GM12891 (cell line): ENCODE data around the gene CFAP20.

Experiments
- DNase-seq: peaks from one replicate; pipeline ENCODE4 v3.0.0; 2011; ENCODE audit warnings: low spot score; ENCODE audit not compliant: insufficient read length
- FAIRE-seq: peaks from 2 replicates; lab custom pipeline; 2011; peaks lifted over from hg19 to GRCh38; lab: Jason Lieb, UNC
- PAX5 ChIP-seq: IDR thresholded peaks from 2 replicates; pipeline ENCODE4 v1.6.1; 2011; ENCODE audit warnings: low read length, moderate library complexity, mild to moderate bottlenecking; ENCODE audit not compliant: insufficient read depth, severe bottlenecking
- POLR2A ChIP-seq: IDR thresholded peaks from 2 replicates; pipeline ENCODE4 v1.6.1; 2011; ENCODE audit warnings: low read depth, low read length, control low read depth
- POLR2AphosphoS5 ChIP-seq: IDR thresholded peaks from 2 replicates; pipeline ENCODE4 v1.6.1; 2011; ENCODE audit warnings: low read depth, low read length, control low read depth
- POU2F2 ChIP-seq: IDR thresholded peaks from 2 replicates; pipeline ENCODE4 v1.6.1; 2011; ENCODE audit warnings: low read depth, mild to moderate bottlenecking, control low read depth, low read length, moderate library complexity
- SPI1 ChIP-seq: IDR thresholded peaks from 2 replicates; pipeline ENCODE4 v1.6.1; 2011; ENCODE audit warnings: low read depth, low read length, control low read depth
- TAF1 ChIP-seq: IDR thresholded peaks from 2 replicates; pipeline ENCODE4 v1.6.1; 2011; ENCODE audit warnings: low read depth, low read length, control low read depth

CFAP20 gene

DNA sequence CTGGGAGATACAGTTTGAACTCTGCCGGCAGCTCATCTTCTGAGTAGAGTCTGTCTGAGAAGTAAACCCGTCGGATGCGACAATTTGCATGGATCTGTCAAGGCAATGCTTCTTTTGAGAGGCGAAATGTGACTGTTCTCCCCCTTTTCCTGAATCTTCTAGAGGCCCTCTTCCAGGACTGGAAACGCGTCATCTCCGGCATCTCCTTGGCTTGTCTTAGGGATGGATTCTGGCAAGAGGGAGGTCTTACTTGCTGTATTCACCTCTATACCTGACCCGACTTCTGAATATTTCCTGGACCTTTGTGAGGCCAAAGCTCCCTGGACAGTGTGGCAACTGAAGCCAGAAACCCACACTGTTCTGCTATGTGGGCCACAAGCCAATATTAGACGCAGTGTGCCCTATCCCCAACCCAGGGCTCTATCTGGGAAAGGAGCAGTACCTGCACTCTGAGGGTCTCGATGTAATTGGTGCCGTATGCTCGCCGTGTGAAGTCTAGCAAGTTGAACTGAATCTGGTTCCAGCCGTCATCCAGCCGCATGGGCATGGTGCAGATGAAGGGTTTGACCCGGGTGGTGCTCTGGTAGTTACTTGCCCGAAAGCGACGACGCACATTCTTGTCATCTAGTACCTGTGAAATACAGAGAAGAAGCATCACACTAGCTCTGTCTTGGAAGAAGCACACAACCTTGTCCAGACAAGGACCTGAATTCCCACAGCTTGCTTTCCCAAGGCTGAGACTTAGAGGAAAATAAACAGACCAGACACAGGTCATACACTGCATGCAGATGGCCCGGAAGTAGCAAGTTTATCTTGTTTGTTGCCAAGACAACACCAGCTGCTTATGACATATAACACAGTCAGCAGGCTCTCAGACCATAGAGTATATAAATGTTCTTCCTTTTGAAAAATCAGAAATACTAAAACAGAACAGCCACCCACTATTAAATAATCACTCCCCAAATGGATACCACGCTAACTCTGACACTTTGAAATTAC, 14.1 kb downstream of the CFAP20 start:
- DNase-seq, result no peak
- no peak for FAIRE-seq
- TF ChIP-seq PAX5, result no peak
- no peak for TF ChIP-seq SPI1
- no peak for TF ChIP-seq TAF1
- TF ChIP-seq POLR2AphosphoS5, result no peak
- TF ChIP-seq POU2F2, result no peak
- TF ChIP-seq POLR2A, result no peak

DNA sequence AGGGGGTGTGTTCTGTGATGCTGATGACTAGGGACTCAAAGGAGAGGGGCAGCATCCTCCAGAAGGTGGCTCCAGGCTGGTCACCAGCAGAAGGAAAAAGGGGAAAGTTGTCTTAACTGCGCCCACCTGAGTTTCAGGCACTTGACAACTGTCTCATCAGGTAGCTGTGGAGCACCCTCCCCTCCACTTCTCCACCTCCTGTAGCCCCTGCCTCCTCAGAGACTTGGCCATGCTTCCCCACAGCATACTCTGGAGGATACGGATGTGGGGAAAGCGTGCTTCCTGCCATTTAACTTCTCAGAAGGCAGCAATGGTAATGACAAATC, 17.9 kb downstream of the CFAP20 start:
- FAIRE-seq (no peak), DNase-seq (no peak)
- TF ChIP-seq SPI1 (no peak), TAF1 (no peak), POLR2A (no peak)

DNA sequence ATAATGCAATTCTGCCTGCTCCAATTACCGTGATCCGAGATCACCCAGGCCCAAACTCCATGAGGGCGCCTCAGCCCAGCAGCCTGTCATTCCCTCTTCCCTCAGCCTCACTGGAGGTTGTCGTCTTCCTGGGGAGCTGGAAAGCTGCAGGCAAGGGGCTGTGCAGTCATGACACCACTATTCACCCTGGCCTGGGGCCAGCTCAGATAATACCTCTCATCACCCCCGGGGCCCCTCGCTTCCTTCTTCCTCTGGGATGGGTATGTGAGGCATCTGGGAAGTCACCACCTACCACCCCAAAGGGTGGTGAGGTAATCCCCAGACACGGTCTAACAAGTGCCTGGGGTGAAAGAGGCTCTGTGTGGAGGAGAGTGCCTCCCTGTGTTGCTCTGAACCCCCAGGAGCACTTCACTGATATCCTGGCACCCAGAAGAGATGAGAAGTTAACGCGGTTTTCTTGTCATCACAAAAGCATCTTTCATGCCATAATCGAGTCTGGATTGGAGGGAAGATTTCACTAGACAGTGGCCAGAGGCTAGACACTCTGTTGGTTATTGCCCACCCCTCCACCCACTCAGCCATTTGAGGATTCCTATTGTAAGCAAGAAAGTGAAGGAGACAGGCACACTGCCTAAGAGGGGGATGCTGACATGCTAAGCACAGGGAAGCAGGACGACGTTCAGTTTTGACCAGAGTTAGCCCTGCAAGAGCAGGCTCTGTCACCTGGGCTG, 18.4 kb downstream of the CFAP20 start:
- no peak for TF ChIP-seq SPI1
- no peak for TF ChIP-seq PAX5
- no peak for TF ChIP-seq POLR2A
- TF ChIP-seq TAF1, result no peak
- DNase-seq (no peak), FAIRE-seq (no peak)

DNA sequence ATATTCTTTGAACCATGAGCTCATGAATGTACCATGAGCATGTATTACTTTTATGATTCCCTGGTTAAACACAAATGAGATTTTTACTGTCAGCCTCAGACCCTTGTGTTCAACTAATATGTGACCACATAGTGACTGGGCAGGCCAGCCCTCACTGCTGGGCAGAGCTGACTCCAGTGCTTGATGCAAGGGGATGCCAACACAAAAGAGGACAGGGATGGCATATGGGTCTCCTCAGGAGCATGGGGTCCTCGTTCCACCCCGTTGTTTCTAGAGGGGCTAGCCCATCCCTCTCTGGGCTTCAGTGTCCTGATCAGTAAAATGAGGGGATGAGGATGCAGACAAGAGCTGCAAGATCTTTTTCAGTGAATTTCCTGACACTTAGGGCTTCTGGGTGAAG, 19.3 kb downstream of the CFAP20 start:
- peak; percentile 41 for FAIRE-seq

DNA sequence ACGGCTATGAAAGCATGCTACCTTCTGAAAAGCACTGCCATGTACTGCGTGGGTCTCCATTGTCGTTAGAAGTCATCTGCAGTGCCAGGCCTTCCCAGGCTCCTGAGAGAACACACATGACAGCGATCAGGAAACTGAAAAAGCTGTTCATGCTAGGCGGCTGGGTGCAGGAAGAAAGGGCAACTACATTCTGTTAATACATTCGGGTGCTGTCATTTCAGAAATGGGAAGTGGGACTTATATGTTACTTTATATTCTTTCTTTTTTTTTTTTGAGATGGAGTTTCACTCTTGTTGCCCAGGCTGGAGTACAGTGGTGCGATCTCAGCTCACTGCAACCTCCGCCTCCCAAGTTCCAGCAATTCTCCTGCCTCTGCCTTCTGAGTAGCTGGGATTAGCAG, 19.9 kb downstream of the CFAP20 start:
- FAIRE-seq (no peak), DNase-seq (no peak)
- TF ChIP-seq TAF1 (no peak), SPI1 (peak; percentile 83)

More for the DNA sequence above, 19.3 kb downstream of the CFAP20 start:
- TF ChIP-seq PAX5 (no peak), POLR2AphosphoS5 (no peak), POLR2A (no peak), SPI1 (no peak), TAF1 (no peak), POU2F2 (no peak)
- no peak for DNase-seq

DNA sequence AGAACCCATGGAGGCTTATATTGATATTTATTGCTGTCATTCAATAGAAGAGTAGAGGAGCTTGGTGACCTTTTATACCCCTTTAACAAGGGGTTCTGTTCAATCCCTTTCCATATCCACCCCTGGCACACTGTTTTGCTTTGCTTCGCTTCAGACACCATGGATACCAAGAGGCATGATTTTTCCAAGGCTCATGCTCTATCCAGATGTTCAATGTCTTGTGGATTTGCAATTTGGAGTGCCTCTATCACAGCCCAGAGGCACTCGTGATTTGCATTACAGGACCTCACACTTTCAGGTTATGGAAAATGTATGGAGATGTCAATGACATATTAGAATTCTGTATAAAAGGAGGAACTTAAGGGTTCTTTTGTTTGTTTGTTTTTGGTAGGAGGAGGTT, 21.5 kb downstream of the CFAP20 start:
- no peak for TF ChIP-seq POU2F2
- TF ChIP-seq SPI1, result no peak
- no peak for TF ChIP-seq POLR2A
- TF ChIP-seq PAX5, result no peak
- no peak for TF ChIP-seq POLR2AphosphoS5
- no peak for TF ChIP-seq TAF1
- DNase-seq (no peak), FAIRE-seq (no peak)

DNA sequence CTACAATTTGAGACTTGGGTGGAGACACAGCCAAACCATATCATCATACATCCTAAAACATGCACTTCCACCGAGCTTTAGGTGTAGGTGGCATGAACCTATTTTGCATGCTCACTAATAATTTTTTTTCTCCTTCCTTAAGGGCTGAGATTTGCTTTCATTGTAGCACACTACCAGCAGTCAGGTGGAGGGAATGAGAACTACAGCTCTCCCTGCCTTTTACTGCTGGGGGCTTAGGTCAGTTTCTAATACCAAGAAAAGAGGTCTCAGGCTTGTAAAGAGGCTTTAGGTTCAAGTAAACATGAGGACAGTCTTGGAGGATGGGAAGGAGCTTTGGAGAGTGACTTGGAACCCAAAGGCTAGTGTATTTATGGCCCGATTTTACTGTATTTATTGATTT, 22.0 kb downstream of the CFAP20 start:
- TF ChIP-seq TAF1 (no peak), POLR2A (no peak), POLR2AphosphoS5 (no peak), SPI1 (no peak), POU2F2 (no peak), PAX5 (no peak)
- no peak for FAIRE-seq
- no peak for DNase-seq

DNA sequence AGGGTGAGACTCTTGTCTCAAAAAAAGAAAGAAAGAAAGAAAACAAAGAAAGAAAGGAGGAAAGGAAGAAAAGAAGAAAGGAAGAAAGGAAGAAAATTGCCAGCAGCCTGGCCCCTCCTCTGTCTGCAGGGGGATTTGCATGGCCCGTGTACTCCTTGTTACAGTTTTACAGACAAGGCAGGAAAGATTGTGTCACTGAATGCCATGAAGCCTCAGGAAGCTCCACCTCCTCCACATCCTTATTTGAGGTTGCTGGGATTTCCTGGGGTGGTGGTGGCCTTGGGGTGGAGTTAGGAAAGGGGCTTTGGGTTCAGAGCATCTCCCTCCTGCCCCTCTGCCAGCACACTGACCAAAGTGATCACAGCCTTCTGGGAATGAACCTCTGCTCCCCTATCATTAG, 23.6 kb downstream of the CFAP20 start:
- no peak for TF ChIP-seq SPI1
- no peak for TF ChIP-seq POU2F2
- no peak for TF ChIP-seq PAX5
- DNase-seq, result no peak
- no peak for FAIRE-seq

DNA sequence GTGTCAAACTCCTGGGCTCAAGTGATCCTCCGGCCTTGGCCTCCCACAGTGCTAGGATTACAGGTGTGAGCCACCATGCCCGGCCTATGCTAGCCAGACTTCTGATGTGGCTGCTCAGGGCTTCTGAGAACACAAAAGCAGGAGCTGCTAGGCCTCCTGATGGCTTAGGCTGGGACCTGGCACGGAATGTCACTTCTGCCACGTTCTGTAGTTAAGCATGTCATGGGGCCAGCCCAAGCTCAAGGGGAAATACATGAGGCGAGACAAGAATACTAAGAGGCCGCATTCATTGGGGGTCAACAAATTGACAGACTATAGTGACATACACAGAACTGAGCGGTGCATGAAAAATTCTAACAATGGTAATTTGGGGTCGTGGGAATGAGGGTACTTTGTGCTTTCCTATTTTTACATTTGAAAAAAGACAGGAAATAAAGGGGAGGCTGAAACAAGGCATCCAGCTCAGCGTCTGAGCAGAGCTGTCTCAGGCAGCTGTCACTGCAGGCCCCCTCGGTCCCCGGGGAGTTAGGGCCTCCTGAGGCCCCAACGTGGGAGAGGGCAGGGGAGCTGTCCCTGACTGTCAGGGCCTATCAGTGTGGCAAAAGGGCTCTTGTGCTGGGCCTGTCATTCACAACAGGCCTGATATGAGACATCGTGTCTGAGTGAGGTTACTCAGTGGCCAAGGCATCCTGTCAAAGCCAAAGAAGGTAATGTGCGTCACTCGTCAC, 26.4 kb downstream of the CFAP20 start:
- DNase-seq (no peak), FAIRE-seq (peak; percentile 47)
- TF ChIP-seq POLR2AphosphoS5 (no peak), POU2F2 (no peak), PAX5 (no peak), SPI1 (no peak), TAF1 (no peak), POLR2A (no peak)
